Adrenal gland (tissue), 12 donors: ENCODE data around the gene PLPP2. TPM values are rescaled to one million over a fixed set of nuclear protein-coding genes. Genes with fewer than 3 reads are reported as not detected.
A peak's percentile ranks its signal among the peaks of the same experiment; 100 is the strongest.

Source experiments
- DNase-seq, 7 donors: peaks; one replicate each; pipeline ENCODE4 v3.0.0-alpha.2; 2019 to 2020
- H3K27ac ChIP-seq, 5 donors: fragments of 200-600 bp; sonication (generic) in 4 of 5; 1 replicate in 3 of 5; 2 replicates in 2 of 5; pipeline versions ENCODE4 v1.5.1 to v1.8.0; 2016 to 2020; ENCODE audit warnings: mild to moderate bottlenecking in 1 of 5
- H3K27me3 ChIP-seq: fragments of 200-600 bp; 2 replicates; pipeline ENCODE4 v1.8.0; 2021
- H3K36me3 ChIP-seq, 2 donors: fragments of 200-600 bp; replicated peaks in 1 of 2; 1 replicate in 1 of 2; 2 replicates in 1 of 2; pipeline versions ENCODE4 v1.5.1 to v1.8.0; 2018 to 2022
- H3K4me1 ChIP-seq, 2 donors: fragments of 200-600 bp; replicated peaks in 1 of 2; 1 replicate in 1 of 2; 2 replicates in 1 of 2; pipeline versions ENCODE4 v1.5.1 to v1.8.0; 2018 to 2021
- H3K4me3 ChIP-seq, 4 donors: fragments of 200-600 bp; sonication (generic) in 3 of 4; one replicate each; pipeline ENCODE4 v1.5.1; 2016 to 2018
- H3K9me3 ChIP-seq, 3 donors: fragments of 200-600 bp; sonication (generic) in 1 of 3; replicated peaks in 1 of 3; 1 replicate in 2 of 3; 2 replicates in 1 of 3; pipeline versions ENCODE4 v1.5.1 to v1.8.0; 2016 to 2021
- CTCF ChIP-seq, 6 experiments: fragments of 450-650 bp in 4 of 6; fragments of 200-600 bp in 2 of 6; sonication (generic) in 1 of 6; IDR thresholded peaks; 1 replicate in 5 of 6; 2 replicates in 1 of 6; pipeline versions ENCODE4 v1.5.1 to v1.8.0; 2016 to 2021; ENCODE audit warnings: antibody characterized with exemption in 6 of 6, mild to moderate bottlenecking in 2 of 6, moderate library complexity in 1 of 6
- POLR2A ChIP-seq, 2 donors: fragments of 450-650 bp; IDR thresholded peaks; one replicate each; pipeline ENCODE4 v1.6.1; 2017; ENCODE audit warnings: antibody characterized with exemption in 2 of 2, mild to moderate bottlenecking in 2 of 2, moderate library complexity in 1 of 2
- WGBS, 4 donors: extraction: QIAGEN DNeasy Blood & Tissue Kit in 2 of 4; methylation state at CpG; one replicate each; pipeline versions ENCODE4 v1.1.5 to v1.1.7; 2013 to 2017; 5-methylcytosine and 5-hydroxymethylcytosine counted together
- intact Hi-C, 2 donors: fragments of 100-400 bp; cut with DNase I; formaldehyde crosslinking; loops; one replicate each; pipeline versions ENCODE4 v1.14.1 to v1.15.0; 2022 to 2023
- polyA plus RNA-seq, 3 donors: library from polyadenylated mRNA; stranded (reverse); fragments of 200-250 nt in 2 of 3; fragments of 350-450 nt in 1 of 3; fragmentation: Illumina TruSeq in 1 of 3; extraction: RNeasy Lipid Tissue Mini Kit (QIAGEN cat#74804) in 1 of 3; gene quantifications; one replicate each; pipeline ENCODE4 v1.2.3, GENCODE V29; 2013 to 2014
- total RNA-seq, 9 donors: library from RNA; depleted of rRNA in 4 of 9; stranded (reverse); fragments of >200 nt in 4 of 9; fragments of 120-200 nt in 1 of 9; fragmentation: NEBNext Ultra II Directional in 1 of 9; extraction: Animal tissue kit (Norgen Biotek cat#: 25700) in 1 of 9; gene quantifications; one replicate each; pipeline versions ENCODE4 v1.1.0 to v1.2.4, GENCODE V29; 2013 to 2023
- donor health status: healthy with polysubstance abuse.
- donor health status: Bipolar disorder and iron deficiency.
- donor health status: DM: yes; HTN: yes; CAD: no.
- donor health status: DM: no; HTN: no; CAD: no.
- donor health status: DM: no; HTN: no; CAD: no.
- donor health status: DM: yes; HTN: yes; CAD: no.

PLPP2 gene
- total and polyA plus RNA-seq, 12 donors = 0.33 to 272 (median 5.0) TPM

- Histone ChIP-seq H3K4me3 (no peak overlapping the region), H3K9me3 (no peaks in the 10 kb centered on the region), H3K4me1 (peaks cover 10 to 11% of the 10 kb centered on the region in 2 donors), H3K27ac (peak overlapping the region in 1 of 5 donors; percentile 90), H3K27me3 (peaks cover 21% of the 10 kb centered on the region), H3K36me3 (no peaks in the 10 kb centered on the region)
- intact Hi-C loops = no loop called here
- WGBS, 4 donors = 89 to 95% (median 92%) methylated on average over 4 to 10 of the region's 10 CpGs
- TF ChIP-seq CTCF (IDR thresholded peaks at IDR 0.05) (no peak), POLR2A (IDR thresholded peaks at IDR 0.05) (no peak)
- peak in 1 of 7 donors; percentile 22 for DNase-seq
Measured at GRCh38 chr19:288911-289310, 2.3 kb downstream of the PLPP2 start.

GRCh38 chr19:287381-287871 lies 3.8 kb downstream of the PLPP2 start:
- Histone ChIP-seq H3K27ac (no peak overlapping the region), H3K36me3 (no peaks in the 10 kb centered on the region), H3K9me3 (no peaks in the 10 kb centered on the region), H3K4me3 (no peak overlapping the region), H3K4me1 (peaks cover 10 to 11% of the 10 kb centered on the region in 2 donors), H3K27me3 (peaks cover 12% of the 10 kb centered on the region)
- no peak for TF ChIP-seq POLR2A (IDR thresholded peaks at IDR 0.05)
- no peak for TF ChIP-seq CTCF (IDR thresholded peaks at IDR 0.05)
- intact Hi-C loops = no loop called here
- peak in 1 of 7 donors; percentile 17 for DNase-seq
- 91 to 92% (median 91%) methylated on average over 7 to 19 of the region's 19 CpGs for WGBS, 4 donors

GRCh38 chr19:283395-283794 lies 7.8 kb downstream of the PLPP2 start:
- TF ChIP-seq CTCF (IDR thresholded peaks at IDR 0.05) (no peak), POLR2A (IDR thresholded peaks at IDR 0.05) (no peak)
- intact Hi-C loops = no loop called here
- H3K27me3 ChIP-seq = no peaks in the 10 kb centered on the region
- H3K9me3 ChIP-seq = no peaks in the 10 kb centered on the region
- WGBS, 4 donors = 84 to 95% (median 88%) methylated on average over 10 of the region's 10 CpGs
- H3K4me1 ChIP-seq = no peaks in the 10 kb centered on the region
- no peak overlapping the region for H3K4me3 ChIP-seq
- H3K36me3 ChIP-seq = no peaks in the 10 kb centered on the region
- DNase-seq = no peak
- H3K27ac ChIP-seq = no peak overlapping the region

- TF ChIP-seq POLR2A (IDR thresholded peaks at IDR 0.05) = no peak
- no peak for TF ChIP-seq CTCF (IDR thresholded peaks at IDR 0.05)
Measured at GRCh38 chr19:282501-282900, 8.7 kb downstream of the PLPP2 start.

More at GRCh38 chr19:282501-282900, 8.7 kb downstream of the PLPP2 start:
- DNase-seq = no peak
- H3K4me1 ChIP-seq = no peaks in the 10 kb centered on the region
- H3K27me3 ChIP-seq = no peaks in the 10 kb centered on the region
- no peak overlapping the region for H3K27ac ChIP-seq
- H3K36me3 ChIP-seq = no peaks in the 10 kb centered on the region
- H3K4me3 ChIP-seq = no peak overlapping the region
- WGBS, 4 donors = 67 to 84% (median 77%) methylated on average over 9 to 13 of the region's 13 CpGs
- intact Hi-C loops = no loop called here
- no peaks in the 10 kb centered on the region for H3K9me3 ChIP-seq
